ENCODE results near the gene TROAP. TPM values are rescaled to one million over a fixed set of nuclear protein-coding genes. Genes with fewer than 3 reads are reported as not detected.

The TROAP gene
- total and polyA plus RNA-seq, 9 of the 15 experiments (the other 6 are each of a cell fraction or from before 2014, with no cell fraction given) = 46.4 to 171 (median 59.8) TPM

GRCh38 chr12:49342914-49343731, 20.1 kb downstream of the TROAP start (continued):
- TF ChIP-seq MYC (IDR thresholded peaks at IDR 0.05; ENCODE audit: low read depth, low read length) = 0 out of 2 replicates have a peak, but pooled peaks have one; percentile 32
- no peak for TF ChIP-seq MYC (CRISPR knock-in tag; IDR thresholded peaks at IDR 0.05; ENCODE audit: borderline replicate concordance, low read depth)
- TF ChIP-seq KDM1A (IDR thresholded peaks at IDR 0.05) = peak; percentile 92 to 93
- TF ChIP-seq SIN3A (IDR thresholded peaks at IDR 0.05; ENCODE audit: borderline replicate concordance in 2 of 2, control insufficient read depth in 1 of 2, low read depth in 2 of 2, low read length in 2 of 2) = 0 out of 4 replicates have a peak, but pooled peaks of 1 of the 2 experiments have one; percentile 31
- peak in 1 of 3 experiments; percentile 29 for TF ChIP-seq YY1 (IDR thresholded peaks at IDR 0.05; ENCODE audit: borderline replicate concordance in 1 of 3, control insufficient read depth in 1 of 3, extremely low read depth in 1 of 3, insufficient read depth in 3 of 3, insufficient read length in 1 of 3, insufficient replicate concordance in 2 of 3, low read depth in 1 of 3, low read length in 2 of 3)
- no peak for TF ChIP-seq MTA1 (IDR thresholded peaks at IDR 0.05; ENCODE audit: borderline replicate concordance)
- TF ChIP-seq, protein P1, sequence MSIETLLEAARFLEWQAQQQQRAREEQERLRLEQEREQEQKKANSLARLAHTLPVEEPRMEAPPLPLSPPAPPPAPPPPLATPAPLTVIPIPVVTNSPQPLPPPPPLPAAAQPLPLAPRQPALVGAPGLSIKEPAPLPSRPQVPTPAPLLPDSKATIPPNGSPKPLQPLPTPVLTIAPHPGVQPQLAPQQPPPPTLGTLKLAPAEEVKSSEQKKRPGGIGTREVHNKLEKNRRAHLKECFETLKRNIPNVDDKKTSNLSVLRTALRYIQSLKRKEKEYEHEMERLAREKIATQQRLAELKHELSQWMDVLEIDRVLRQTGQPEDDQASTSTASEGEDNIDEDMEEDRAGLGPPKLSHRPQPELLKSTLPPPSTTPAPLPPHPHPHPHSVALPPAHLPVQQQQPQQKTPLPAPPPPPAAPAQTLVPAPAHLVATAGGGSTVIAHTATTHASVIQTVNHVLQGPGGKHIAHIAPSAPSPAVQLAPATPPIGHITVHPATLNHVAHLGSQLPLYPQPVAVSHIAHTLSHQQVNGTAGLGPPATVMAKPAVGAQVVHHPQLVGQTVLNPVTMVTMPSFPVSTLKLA (conservative IDR thresholded peaks at IDR 0.05) = 0 out of 4 replicates have a peak, but pooled peaks of 1 of the 2 experiments have one; percentile 30
- TF ChIP-seq ZNF174 (CRISPR knock-in tag; IDR thresholded peaks at IDR 0.05) = no peak
- no peak for TF ChIP-seq SRSF9 (IDR thresholded peaks at IDR 0.05; ENCODE audit: borderline replicate concordance, low read depth, low read length)
- TF ChIP-seq, protein P2, sequence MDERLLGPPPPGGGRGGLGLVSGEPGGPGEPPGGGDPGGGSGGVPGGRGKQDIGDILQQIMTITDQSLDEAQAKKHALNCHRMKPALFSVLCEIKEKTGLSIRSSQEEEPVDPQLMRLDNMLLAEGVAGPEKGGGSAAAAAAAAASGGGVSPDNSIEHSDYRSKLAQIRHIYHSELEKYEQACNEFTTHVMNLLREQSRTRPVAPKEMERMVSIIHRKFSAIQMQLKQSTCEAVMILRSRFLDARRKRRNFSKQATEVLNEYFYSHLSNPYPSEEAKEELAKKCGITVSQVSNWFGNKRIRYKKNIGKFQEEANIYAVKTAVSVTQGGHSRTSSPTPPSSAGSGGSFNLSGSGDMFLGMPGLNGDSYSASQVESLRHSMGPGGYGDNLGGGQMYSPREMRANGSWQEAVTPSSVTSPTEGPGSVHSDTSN (CRISPR knock-in tag; IDR thresholded peaks at IDR 0.05; ENCODE audit: low read depth) = no peak
- TF ChIP-seq, protein P2 (tag; conservative IDR thresholded peaks at IDR 0.05; ENCODE audit: low read depth) = peak; percentile 66

Measured in K562 (cell line).